A549 (cell line): ENCODE data around the gene SRMS.

ENCODE experiments used
- CEBPB ChIP-seq, 2 experiments: fragments of >200 bp in 1 of 2; sonication (Bioruptor Twin) in 1 of 2; formaldehyde crosslinking in 1 of 2; IDR thresholded peaks; 2 replicates each; pipeline ENCODE4 v1.6.1; 2012 to 2016
- EP300 ChIP-seq, 2 experiments: fragments of >200 bp; sonication (Bioruptor Twin); formaldehyde crosslinking; IDR thresholded peaks; 2 replicates in 1 of 2; 3 replicates in 1 of 2; pipeline ENCODE4 v1.6.1; 2016 to 2017
- JUN ChIP-seq, 2 experiments: fragments of >200 bp; sonication (Bioruptor Twin); formaldehyde crosslinking; IDR thresholded peaks; 2 replicates in 1 of 2; 3 replicates in 1 of 2; pipeline ENCODE4 v1.6.1; 2016 to 2017
- JUNB ChIP-seq: fragments of >200 bp; sonication (Bioruptor Twin); formaldehyde crosslinking; IDR thresholded peaks from 2 replicates; pipeline ENCODE4 v1.6.1; 2016
- MYC ChIP-seq: IDR thresholded peaks from 2 replicates; pipeline ENCODE4 v1.6.1; 2012; ENCODE audit warnings: mild to moderate bottlenecking, inconsistent platforms, low read length, improper control_type of control experiment, borderline replicate concordance
- NR3C1 ChIP-seq: fragments of >200 bp; sonication (Bioruptor Twin); formaldehyde crosslinking; IDR thresholded peaks from 3 replicates; pipeline ENCODE4 v1.6.1; 2017
- POLR2A ChIP-seq: IDR thresholded peaks from 2 replicates; pipeline ENCODE4 v1.6.1; 2012; ENCODE audit warnings: mild to moderate bottlenecking, low read length
- RAD21 ChIP-seq, 2 experiments: fragments of >200 bp in 1 of 2; sonication (Bioruptor Twin) in 1 of 2; formaldehyde crosslinking in 1 of 2; IDR thresholded peaks in 1 of 2; conservative IDR thresholded peaks in 1 of 2; 2 replicates in 1 of 2; 3 replicates in 1 of 2; pipeline ENCODE4 v1.6.1; 2012 to 2018; ENCODE audit warnings: inconsistent platforms in 1 of 2
- ZC3H11A ChIP-seq: fragments of 450-650 bp; IDR thresholded peaks from 2 replicates; pipeline ENCODE4 v1.6.1; 2014; ENCODE audit warnings: antibody characterized with exemption, mild to moderate bottlenecking
- TF ChIP-seq, protein P1 (sequence below): fragments of >200 bp; sonication (Bioruptor Twin); formaldehyde crosslinking; IDR thresholded peaks from 3 replicates; pipeline ENCODE4 v1.5.1; 2016
- TF ChIP-seq, protein P2 (sequence below): fragments of 200-600 bp; sonication (generic); IDR thresholded peaks from 2 replicates; pipeline ENCODE4 v1.6.1; 2016; ENCODE audit warnings: antibody characterized with exemption, mild to moderate bottlenecking, moderate library complexity
- TF ChIP-seq, protein P3 (sequence below): IDR thresholded peaks from 2 replicates; pipeline ENCODE4 v1.6.1; 2012
- TF ChIP-seq, protein P4 (sequence below): fragments of 450-650 bp; IDR thresholded peaks from 2 replicates; pipeline ENCODE4 v1.6.1; 2014; ENCODE audit warnings: antibody characterized with exemption
- TF ChIP-seq, protein P5 (sequence below): fragments of 250-450 bp; sonication (Bioruptor Pico); IDR thresholded peaks from 2 replicates; pipeline ENCODE4 v1.5.0; 2021; ENCODE audit warnings: mild to moderate bottlenecking, moderate library complexity, borderline replicate concordance

DNA sequence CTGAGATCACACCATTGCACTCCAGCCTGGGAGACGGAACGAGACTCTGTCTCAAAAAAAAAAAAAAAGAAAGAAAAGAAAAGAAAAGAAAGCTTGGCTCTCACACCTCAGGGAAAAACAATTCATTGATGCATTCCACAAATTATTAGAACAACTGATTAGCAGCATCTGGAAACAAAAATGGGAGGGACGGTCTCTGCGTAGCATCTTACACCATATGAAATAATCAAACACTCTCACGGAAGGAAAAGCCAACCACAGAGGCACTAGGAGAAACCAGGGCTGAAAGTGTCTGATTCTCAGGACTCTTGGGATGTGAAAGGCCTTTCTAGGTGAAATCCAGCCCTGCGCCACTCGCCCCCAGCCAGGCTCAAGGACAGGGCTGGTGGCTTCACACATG lies 28.8 kb upstream of the SRMS start:
- TF ChIP-seq, protein P1, sequence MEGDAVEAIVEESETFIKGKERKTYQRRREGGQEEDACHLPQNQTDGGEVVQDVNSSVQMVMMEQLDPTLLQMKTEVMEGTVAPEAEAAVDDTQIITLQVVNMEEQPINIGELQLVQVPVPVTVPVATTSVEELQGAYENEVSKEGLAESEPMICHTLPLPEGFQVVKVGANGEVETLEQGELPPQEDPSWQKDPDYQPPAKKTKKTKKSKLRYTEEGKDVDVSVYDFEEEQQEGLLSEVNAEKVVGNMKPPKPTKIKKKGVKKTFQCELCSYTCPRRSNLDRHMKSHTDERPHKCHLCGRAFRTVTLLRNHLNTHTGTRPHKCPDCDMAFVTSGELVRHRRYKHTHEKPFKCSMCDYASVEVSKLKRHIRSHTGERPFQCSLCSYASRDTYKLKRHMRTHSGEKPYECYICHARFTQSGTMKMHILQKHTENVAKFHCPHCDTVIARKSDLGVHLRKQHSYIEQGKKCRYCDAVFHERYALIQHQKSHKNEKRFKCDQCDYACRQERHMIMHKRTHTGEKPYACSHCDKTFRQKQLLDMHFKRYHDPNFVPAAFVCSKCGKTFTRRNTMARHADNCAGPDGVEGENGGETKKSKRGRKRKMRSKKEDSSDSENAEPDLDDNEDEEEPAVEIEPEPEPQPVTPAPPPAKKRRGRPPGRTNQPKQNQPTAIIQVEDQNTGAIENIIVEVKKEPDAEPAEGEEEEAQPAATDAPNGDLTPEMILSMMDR, result no peak
- TF ChIP-seq ZC3H11A (no peak), JUNB (no peak), EP300 (IDR thresholded peaks at IDR 0.05) (no peak), RAD21 (conservative IDR thresholded peaks at IDR 0.05 in 1 of 2, IDR thresholded peaks at IDR 0.05 in 1 of 2) (no peak), NR3C1 (no peak), CEBPB (IDR thresholded peaks at IDR 0.05) (no peak), MYC (no peak), JUN (IDR thresholded peaks at IDR 0.05) (no peak), POLR2A (no peak)
- TF ChIP-seq, protein P2, sequence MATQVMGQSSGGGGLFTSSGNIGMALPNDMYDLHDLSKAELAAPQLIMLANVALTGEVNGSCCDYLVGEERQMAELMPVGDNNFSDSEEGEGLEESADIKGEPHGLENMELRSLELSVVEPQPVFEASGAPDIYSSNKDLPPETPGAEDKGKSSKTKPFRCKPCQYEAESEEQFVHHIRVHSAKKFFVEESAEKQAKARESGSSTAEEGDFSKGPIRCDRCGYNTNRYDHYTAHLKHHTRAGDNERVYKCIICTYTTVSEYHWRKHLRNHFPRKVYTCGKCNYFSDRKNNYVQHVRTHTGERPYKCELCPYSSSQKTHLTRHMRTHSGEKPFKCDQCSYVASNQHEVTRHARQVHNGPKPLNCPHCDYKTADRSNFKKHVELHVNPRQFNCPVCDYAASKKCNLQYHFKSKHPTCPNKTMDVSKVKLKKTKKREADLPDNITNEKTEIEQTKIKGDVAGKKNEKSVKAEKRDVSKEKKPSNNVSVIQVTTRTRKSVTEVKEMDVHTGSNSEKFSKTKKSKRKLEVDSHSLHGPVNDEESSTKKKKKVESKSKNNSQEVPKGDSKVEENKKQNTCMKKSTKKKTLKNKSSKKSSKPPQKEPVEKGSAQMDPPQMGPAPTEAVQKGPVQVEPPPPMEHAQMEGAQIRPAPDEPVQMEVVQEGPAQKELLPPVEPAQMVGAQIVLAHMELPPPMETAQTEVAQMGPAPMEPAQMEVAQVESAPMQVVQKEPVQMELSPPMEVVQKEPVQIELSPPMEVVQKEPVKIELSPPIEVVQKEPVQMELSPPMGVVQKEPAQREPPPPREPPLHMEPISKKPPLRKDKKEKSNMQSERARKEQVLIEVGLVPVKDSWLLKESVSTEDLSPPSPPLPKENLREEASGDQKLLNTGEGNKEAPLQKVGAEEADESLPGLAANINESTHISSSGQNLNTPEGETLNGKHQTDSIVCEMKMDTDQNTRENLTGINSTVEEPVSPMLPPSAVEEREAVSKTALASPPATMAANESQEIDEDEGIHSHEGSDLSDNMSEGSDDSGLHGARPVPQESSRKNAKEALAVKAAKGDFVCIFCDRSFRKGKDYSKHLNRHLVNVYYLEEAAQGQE, result no peak
- TF ChIP-seq, protein P3, sequence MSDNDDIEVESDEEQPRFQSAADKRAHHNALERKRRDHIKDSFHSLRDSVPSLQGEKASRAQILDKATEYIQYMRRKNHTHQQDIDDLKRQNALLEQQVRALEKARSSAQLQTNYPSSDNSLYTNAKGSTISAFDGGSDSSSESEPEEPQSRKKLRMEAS, result no peak
- TF ChIP-seq, protein P4, sequence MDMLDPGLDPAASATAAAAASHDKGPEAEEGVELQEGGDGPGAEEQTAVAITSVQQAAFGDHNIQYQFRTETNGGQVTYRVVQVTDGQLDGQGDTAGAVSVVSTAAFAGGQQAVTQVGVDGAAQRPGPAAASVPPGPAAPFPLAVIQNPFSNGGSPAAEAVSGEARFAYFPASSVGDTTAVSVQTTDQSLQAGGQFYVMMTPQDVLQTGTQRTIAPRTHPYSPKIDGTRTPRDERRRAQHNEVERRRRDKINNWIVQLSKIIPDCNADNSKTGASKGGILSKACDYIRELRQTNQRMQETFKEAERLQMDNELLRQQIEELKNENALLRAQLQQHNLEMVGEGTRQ, result no peak
- TF ChIP-seq, protein P5, sequence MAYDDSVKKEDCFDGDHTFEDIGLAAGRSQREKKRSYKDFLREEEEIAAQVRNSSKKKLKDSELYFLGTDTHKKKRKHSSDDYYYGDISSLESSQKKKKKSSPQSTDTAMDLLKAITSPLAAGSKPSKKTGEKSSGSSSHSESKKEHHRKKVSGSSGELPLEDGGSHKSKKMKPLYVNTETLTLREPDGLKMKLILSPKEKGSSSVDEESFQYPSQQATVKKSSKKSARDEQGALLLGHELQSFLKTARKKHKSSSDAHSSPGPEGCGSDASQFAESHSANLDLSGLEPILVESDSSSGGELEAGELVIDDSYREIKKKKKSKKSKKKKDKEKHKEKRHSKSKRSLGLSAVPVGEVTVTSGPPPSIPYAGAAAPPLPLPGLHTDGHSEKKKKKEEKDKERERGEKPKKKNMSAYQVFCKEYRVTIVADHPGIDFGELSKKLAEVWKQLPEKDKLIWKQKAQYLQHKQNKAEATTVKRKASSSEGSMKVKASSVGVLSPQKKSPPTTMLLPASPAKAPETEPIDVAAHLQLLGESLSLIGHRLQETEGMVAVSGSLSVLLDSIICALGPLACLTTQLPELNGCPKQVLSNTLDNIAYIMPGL (CRISPR knock-in tag), result no peak
